K562 (cell line): ENCODE data around the gene SUPT3H. TPM values are rescaled to one million over a fixed set of nuclear protein-coding genes. Genes with fewer than 3 reads are reported as not detected.

Source experiments
- ATAC-seq: fragments of 200-7000 bp; cut with Tn5 transposase; 3 replicates; pipeline ENCODE4 v1.9.1; 2020; ENCODE audit warnings: moderate library complexity
- BruUV-seq: library from RNA; stranded (reverse); fragments of 400-500 nt; replicated peaks from 2 replicates; lab custom pipeline; 2021; lab: Mats Ljungman, UMichigan
- CTCF ChIA-PET: fragments of 300-600 bp; formaldehyde crosslinking; extraction: SDS; loops from one replicate; lab custom pipeline; 2021; ENCODE audit warnings: low intra/inter-chr PET ratio; lab: Yijun Ruan, JAX
- POLR2A ChIA-PET: fragments of 300-600, 350-650 bp; sonication (Branson Sonifier 250); formaldehyde crosslinking; extraction: SDS; loops from one replicate; lab custom pipeline; 2021; ENCODE audit warnings: antibody characterized with exemption, inconsistent platforms; lab: Yijun Ruan, JAX
- DNase-seq, 4 experiments: peaks; one replicate each; pipeline versions ENCODE4 v3.0.0 to v3.0.0-alpha.2; 2011 to 2018; ENCODE audit warnings: low spot score in 3 of 4, mixed read lengths in 3 of 4; ENCODE audit errors: extremely low read depth in 1 of 4
- FAIRE-seq: peaks from 2 replicates; lab custom pipeline; 2011; peaks lifted over from hg19 to GRCh38; lab: Jason Lieb, UNC
- H2AFZ ChIP-seq: 2 replicates; pipeline ENCODE4 v1.6.0; 2011; ENCODE audit warnings: low read depth, low read length, control low read depth, inconsistent platforms
- H3K27ac ChIP-seq: fragments of 200-600 bp; 3 replicates; pipeline ENCODE4 v1.8.0; 2011; ENCODE audit warnings: low read depth, mild to moderate bottlenecking, control low read depth, inconsistent platforms, low read length, moderate library complexity, mixed read lengths; ENCODE audit errors: extremely low read depth
- H3K27me3 ChIP-seq, 2 experiments: fragments of 300-600 bp in 1 of 2; 2 replicates in 1 of 2; 3 replicates in 1 of 2; pipeline versions ENCODE4 v1.6.0 to v1.8.0; 2011; ENCODE audit warnings: inconsistent platforms in 2 of 2, low read length in 2 of 2, mild to moderate bottlenecking in 1 of 2, mixed read lengths in 1 of 2, moderate library complexity in 1 of 2; ENCODE audit not compliant: control insufficient read depth in 2 of 2, insufficient read depth in 2 of 2
- H3K36me3 ChIP-seq: fragments of 300-600 bp; 3 replicates; pipeline ENCODE4 v1.8.0; 2011; ENCODE audit warnings: mild to moderate bottlenecking, low read length, inconsistent platforms; ENCODE audit not compliant: control insufficient read depth, insufficient read depth
- H3K4me1 ChIP-seq, 2 experiments: fragments of 200-600 bp in 1 of 2; replicated peaks in 1 of 2; 2 replicates in 1 of 2; 3 replicates in 1 of 2; pipeline versions ENCODE4 v1.5.1 to v1.8.0; 2011; ENCODE audit warnings: inconsistent platforms in 2 of 2, low read length in 2 of 2, mild to moderate bottlenecking in 1 of 2, mixed read lengths in 1 of 2, moderate library complexity in 1 of 2; ENCODE audit not compliant: control insufficient read depth in 2 of 2, insufficient read depth in 2 of 2
- H3K4me2 ChIP-seq: 2 replicates; pipeline ENCODE4 v1.6.1; 2011; ENCODE audit warnings: low read length, control low read depth, inconsistent platforms, mixed read lengths; ENCODE audit not compliant: insufficient read depth
- H3K4me3 ChIP-seq: fragments of 200-600 bp; sonication (generic), shearing (Covaris generic); 2 replicates; pipeline ENCODE4 v1.5.1; 2016; ENCODE audit warnings: control low read depth, inconsistent platforms
- H3K79me2 ChIP-seq: fragments of 200-600 bp; 3 replicates; pipeline ENCODE4 v1.8.0; 2011; ENCODE audit warnings: low read length, inconsistent platforms; ENCODE audit not compliant: control insufficient read depth, insufficient read depth
- H3K9ac ChIP-seq, 2 experiments: 2 replicates each; pipeline versions ENCODE4 v1.6.0 to v1.6.1; 2011; ENCODE audit warnings: low read depth in 2 of 2, low read length in 2 of 2, control low read depth in 1 of 2, inconsistent platforms in 1 of 2, mild to moderate bottlenecking in 1 of 2, mixed read lengths in 1 of 2; ENCODE audit not compliant: insufficient read depth in 1 of 2
- H3K9me1 ChIP-seq: one replicate; pipeline ENCODE4 v1.6.0; 2011; ENCODE audit warnings: inconsistent platforms, mild to moderate bottlenecking, low read length, moderate library complexity; ENCODE audit not compliant: control insufficient read depth, insufficient read depth
- H3K9me3 ChIP-seq: replicated peaks from 2 replicates; pipeline ENCODE4 v1.5.1; 2011; ENCODE audit warnings: low read depth, low read length, inconsistent platforms; ENCODE audit not compliant: control insufficient read depth, insufficient read depth
- H4K20me1 ChIP-seq: replicated peaks from 2 replicates; pipeline ENCODE4 v1.6.1; 2011; ENCODE audit warnings: low read length, inconsistent platforms, mixed read lengths; ENCODE audit not compliant: control insufficient read depth, insufficient read depth
- ARID1B ChIP-seq: fragments of 450-650 bp; IDR thresholded peaks from 2 replicates; pipeline ENCODE4 v1.6.1; 2016; ENCODE audit warnings: antibody characterized with exemption, mild to moderate bottlenecking, inconsistent platforms
- JUNB ChIP-seq: fragments of 450-650 bp; formaldehyde crosslinking; conservative IDR thresholded peaks from 2 replicates; pipeline ENCODE4 v1.4.0; 2020; ENCODE audit warnings: mild to moderate bottlenecking
- MAFF ChIP-seq: IDR thresholded peaks from 2 replicates; pipeline ENCODE4 v1.6.1; 2012; ENCODE audit warnings: low read length, improper control_type of control experiment
- PURB ChIP-seq: sonication (generic); formaldehyde crosslinking; IDR thresholded peaks from 2 replicates; pipeline ENCODE4 v1.9.0; 2021; ENCODE audit warnings: low read depth, mild to moderate bottlenecking, missing genetic modification reagents
- SMARCA5 ChIP-seq: fragments of 450-650 bp; IDR thresholded peaks from 2 replicates; pipeline ENCODE4 v1.6.1; 2016
- XRCC4 ChIP-seq: IDR thresholded peaks from one replicate; pipeline ENCODE4 v1.6.1; 2011; ENCODE audit not compliant: insufficient read depth, insufficient read length; ENCODE audit errors: extremely low read depth
- ZNF263 ChIP-seq: sonication (generic); formaldehyde crosslinking; IDR thresholded peaks from 2 replicates; pipeline ENCODE4 v1.8.0; 2022; ENCODE audit warnings: mild to moderate bottlenecking, missing genetic modification reagents, borderline replicate concordance
- ZNF507 ChIP-seq: conservative IDR thresholded peaks from 2 replicates; pipeline ENCODE4 v1.6.1; 2017; ENCODE audit warnings: missing genetic modification characterization, missing compliant biosample characterization
- WGBS: fragments of 100-300 bp; shearing (Covaris generic); methylation state at CpG from one replicate; pipeline ENCODE4 v1.1.6; 2016; ENCODE audit warnings: low coverage, mixed read lengths; ENCODE audit not compliant: insufficient coverage; ENCODE audit errors: missing lambda C conversion rate; 5-methylcytosine and 5-hydroxymethylcytosine counted together
- in situ Hi-C: fragments of 300-500 bp; cut with MboI; formaldehyde crosslinking; loops from 4 replicates; pipeline ENCODE4 v1.15.0; 2018; ENCODE audit warnings: inconsistent platforms, mixed read lengths
- intact Hi-C: fragments of 100-400 bp; cut with micrococcal nuclease; formaldehyde crosslinking; loops from 2 replicates; pipeline ENCODE4 v1.14.2; 2022
- polyA plus RNA-seq, 8 experiments: library from polyadenylated mRNA; depleted of rRNA in 4 of 8; stranded (reverse) in 5 of 8; unstranded in 3 of 8; fragments of >200 nt; fragmentation: Nextera tagmentation in 2 of 8; fragmentation: Illumina TruSeq in 1 of 8; extraction: Ambion mirVana in 2 of 8; extraction: Trizol in 1 of 8; gene quantifications; 2 replicates each; pipeline versions ENCODE4 v1.2.1 to v1.2.3, GENCODE V29; 2011 to 2014; ENCODE audit warnings: inconsistent platforms in 1 of 8, missing spikeins in 1 of 8
- total RNA-seq, 7 experiments: library from RNA; depleted of rRNA in 6 of 7; stranded (reverse); fragments of >200 nt in 6 of 7; fragmentation: Illumina TruSeq in 2 of 7; extraction: Trizol in 2 of 7; gene quantifications; 2 replicates each; pipeline versions ENCODE4 v1.2.1 to v1.2.3, GENCODE V29; 2011 to 2021; ENCODE audit warnings: low replicate concordance in 1 of 7
- TF ChIP-seq, protein P1 (sequence below): fragments of 450-650 bp; formaldehyde crosslinking; IDR thresholded peaks from 2 replicates; pipeline ENCODE4 v1.4.0; 2022; ENCODE audit warnings: missing genetic modification characterization
- TF ChIP-seq, protein P2 (sequence below): sonication (generic); formaldehyde crosslinking; IDR thresholded peaks from 2 replicates; pipeline ENCODE4 v1.8.1; 2023; ENCODE audit warnings: missing genetic modification reagents, mild to moderate bottlenecking, borderline replicate concordance

Gene SUPT3H
- total and polyA plus RNA-seq, 9 of the 15 experiments (the other 6 are each of a cell fraction or from before 2014, with no cell fraction given): 7.2 to 16.3 (median 11.9) TPM

GRCh38 chr6:44825273-44825672 lies 552.5 kb downstream of the SUPT3H start:
- 0% methylated on average over 2 of the region's 2 CpGs for whole genome bisulfite sequencing
- FAIRE-seq (no peak), ATAC-seq (no peak), DNase-seq (no peak)
- intact Hi-C loops (no loop called here), in situ Hi-C loops (no loop called here)
- H3K27ac ChIP-seq: no peak overlapping the region
- H3K27me3 ChIP-seq: no peaks in the 10 kb centered on the region
- BruUV-seq: no TSS peak
- no peaks in the 10 kb centered on the region for H3K36me3 ChIP-seq
- no peak overlapping the region for H3K9ac ChIP-seq
- H3K9me1 ChIP-seq: no peaks in the 10 kb centered on the region
- H3K79me2 ChIP-seq: no peaks in the 10 kb centered on the region
- H3K4me3 ChIP-seq: no peak overlapping the region
- H2AFZ ChIP-seq: no peak overlapping the region
- no peaks in the 10 kb centered on the region for H3K9me3 ChIP-seq
- no peak overlapping the region for H3K4me2 ChIP-seq
- CTCF ChIA-PET: no interaction called here
- no peaks in the 10 kb centered on the region for H3K4me1 ChIP-seq
- no peaks in the 10 kb centered on the region for H4K20me1 ChIP-seq
- POLR2A ChIA-PET: interaction anchor here (1.8 kb wide), 1 partner anchor 10 kb away, joined by 4 read pairs; no protein-coding TSS in a partner anchor
- TF ChIP-seq MAFF (no peak), ZNF263 (no peak), XRCC4 (no peak), ZNF507 (tag) (no peak), ARID1B (no peak), SMARCA5 (no peak), JUNB (CRISPR knock-in tag) (no peak), PURB (CRISPR knock-in tag) (no peak)
- TF ChIP-seq, protein P1, sequence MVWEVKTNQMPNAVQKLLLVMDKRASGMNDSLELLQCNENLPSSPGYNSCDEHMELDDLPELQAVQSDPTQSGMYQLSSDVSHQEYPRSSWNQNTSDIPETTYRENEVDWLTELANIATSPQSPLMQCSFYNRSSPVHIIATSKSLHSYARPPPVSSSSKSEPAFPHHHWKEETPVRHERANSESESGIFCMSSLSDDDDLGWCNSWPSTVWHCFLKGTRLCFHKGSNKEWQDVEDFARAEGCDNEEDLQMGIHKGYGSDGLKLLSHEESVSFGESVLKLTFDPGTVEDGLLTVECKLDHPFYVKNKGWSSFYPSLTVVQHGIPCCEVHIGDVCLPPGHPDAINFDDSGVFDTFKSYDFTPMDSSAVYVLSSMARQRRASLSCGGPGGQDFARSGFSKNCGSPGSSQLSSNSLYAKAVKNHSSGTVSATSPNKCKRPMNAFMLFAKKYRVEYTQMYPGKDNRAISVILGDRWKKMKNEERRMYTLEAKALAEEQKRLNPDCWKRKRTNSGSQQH: no peak
- TF ChIP-seq, protein P2, sequence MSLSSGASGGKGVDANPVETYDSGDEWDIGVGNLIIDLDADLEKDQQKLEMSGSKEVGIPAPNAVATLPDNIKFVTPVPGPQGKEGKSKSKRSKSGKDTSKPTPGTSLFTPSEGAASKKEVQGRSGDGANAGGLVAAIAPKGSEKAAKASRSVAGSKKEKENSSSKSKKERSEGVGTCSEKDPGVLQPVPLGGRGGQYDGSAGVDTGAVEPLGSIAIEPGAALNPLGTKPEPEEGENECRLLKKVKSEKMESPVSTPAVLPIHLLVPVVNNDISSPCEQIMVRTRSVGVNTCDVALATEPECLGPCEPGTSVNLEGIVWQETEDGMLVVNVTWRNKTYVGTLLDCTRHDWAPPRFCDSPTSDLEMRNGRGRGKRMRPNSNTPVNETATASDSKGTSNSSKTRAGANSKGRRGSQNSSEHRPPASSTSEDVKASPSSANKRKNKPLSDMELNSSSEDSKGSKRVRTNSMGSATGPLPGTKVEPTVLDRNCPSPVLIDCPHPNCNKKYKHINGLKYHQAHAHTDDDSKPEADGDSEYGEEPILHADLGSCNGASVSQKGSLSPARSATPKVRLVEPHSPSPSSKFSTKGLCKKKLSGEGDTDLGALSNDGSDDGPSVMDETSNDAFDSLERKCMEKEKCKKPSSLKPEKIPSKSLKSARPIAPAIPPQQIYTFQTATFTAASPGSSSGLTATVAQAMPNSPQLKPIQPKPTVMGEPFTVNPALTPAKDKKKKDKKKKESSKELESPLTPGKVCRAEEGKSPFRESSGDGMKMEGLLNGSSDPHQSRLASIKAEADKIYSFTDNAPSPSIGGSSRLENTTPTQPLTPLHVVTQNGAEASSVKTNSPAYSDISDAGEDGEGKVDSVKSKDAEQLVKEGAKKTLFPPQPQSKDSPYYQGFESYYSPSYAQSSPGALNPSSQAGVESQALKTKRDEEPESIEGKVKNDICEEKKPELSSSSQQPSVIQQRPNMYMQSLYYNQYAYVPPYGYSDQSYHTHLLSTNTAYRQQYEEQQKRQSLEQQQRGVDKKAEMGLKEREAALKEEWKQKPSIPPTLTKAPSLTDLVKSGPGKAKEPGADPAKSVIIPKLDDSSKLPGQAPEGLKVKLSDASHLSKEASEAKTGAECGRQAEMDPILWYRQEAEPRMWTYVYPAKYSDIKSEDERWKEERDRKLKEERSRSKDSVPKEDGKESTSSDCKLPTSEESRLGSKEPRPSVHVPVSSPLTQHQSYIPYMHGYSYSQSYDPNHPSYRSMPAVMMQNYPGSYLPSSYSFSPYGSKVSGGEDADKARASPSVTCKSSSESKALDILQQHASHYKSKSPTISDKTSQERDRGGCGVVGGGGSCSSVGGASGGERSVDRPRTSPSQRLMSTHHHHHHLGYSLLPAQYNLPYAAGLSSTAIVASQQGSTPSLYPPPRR (CRISPR knock-in tag): no peak
